Cardiac fibroblast (primary cell): ENCODE measurements around the gene CCT3.

ENCODE experiments used
- DNase-seq, 2 donors: peaks; one replicate each; pipeline versions ENCODE4 v3.0.0 to v3.0.0-alpha.2; 2010; ENCODE audit warnings: low read depth in 2 of 2
- H3K4me3 ChIP-seq, 2 donors: replicated peaks in 1 of 2; 1 replicate in 1 of 2; 2 replicates in 1 of 2; pipeline ENCODE4 v1.5.1; 2011; ENCODE audit warnings: low read depth in 2 of 2, low read length in 2 of 2, mild to moderate bottlenecking in 2 of 2, moderate library complexity in 1 of 2
- TF ChIP-seq, protein P1 (sequence below): IDR thresholded peaks from one replicate; pipeline ENCODE4 v1.5.1; 2011; ENCODE audit warnings: low read depth, mild to moderate bottlenecking, low read length, inconsistent platforms

CCT3 gene

DNA sequence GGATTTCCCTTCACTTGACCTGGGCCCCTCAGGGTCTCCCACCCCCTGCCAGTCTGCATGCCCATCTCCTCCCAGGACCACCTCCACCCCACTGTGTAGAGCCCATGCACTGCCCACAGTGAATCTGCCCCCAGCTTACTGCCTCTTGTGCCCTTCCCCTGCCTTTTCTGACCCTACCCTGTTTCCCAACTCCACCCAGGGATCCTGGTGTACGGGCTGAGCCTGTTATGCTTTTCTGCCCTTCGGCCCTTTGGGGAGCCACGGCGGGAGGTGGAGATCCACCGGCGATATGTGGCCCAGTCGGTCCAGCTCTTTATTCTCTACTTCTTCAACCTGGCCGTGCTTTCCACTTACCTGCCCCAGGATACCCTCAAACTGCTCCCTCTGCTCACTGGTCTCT is 52.0 kb downstream of the CCT3 start:
- TF ChIP-seq, protein P1, sequence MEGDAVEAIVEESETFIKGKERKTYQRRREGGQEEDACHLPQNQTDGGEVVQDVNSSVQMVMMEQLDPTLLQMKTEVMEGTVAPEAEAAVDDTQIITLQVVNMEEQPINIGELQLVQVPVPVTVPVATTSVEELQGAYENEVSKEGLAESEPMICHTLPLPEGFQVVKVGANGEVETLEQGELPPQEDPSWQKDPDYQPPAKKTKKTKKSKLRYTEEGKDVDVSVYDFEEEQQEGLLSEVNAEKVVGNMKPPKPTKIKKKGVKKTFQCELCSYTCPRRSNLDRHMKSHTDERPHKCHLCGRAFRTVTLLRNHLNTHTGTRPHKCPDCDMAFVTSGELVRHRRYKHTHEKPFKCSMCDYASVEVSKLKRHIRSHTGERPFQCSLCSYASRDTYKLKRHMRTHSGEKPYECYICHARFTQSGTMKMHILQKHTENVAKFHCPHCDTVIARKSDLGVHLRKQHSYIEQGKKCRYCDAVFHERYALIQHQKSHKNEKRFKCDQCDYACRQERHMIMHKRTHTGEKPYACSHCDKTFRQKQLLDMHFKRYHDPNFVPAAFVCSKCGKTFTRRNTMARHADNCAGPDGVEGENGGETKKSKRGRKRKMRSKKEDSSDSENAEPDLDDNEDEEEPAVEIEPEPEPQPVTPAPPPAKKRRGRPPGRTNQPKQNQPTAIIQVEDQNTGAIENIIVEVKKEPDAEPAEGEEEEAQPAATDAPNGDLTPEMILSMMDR: no peak
- no peak overlapping the region for H3K4me3 ChIP-seq
- DNase-seq: no peak

DNA sequence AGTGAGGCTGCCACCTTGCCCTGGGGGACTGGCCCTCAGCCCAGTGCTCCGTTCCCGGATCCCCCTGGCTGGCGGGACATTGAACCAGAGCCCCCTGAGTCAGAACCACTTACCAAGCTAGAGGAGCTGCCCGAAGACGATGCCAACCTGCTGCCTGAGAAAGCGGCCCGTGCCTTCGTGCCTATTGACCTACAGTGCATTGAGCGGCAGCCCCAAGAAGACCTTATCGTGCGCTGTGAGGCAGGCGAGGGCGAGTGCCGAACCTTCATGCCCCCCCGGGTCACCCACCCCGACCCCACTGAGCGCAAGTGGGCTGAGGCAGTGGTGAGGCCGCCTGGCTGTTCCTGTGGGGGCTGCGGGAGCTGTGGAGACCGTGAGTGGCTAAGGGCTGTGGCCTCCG is 52.7 kb downstream of the CCT3 start:
- H3K4me3 ChIP-seq: no peak overlapping the region
- TF ChIP-seq, protein P1: no peak
- no peak for DNase-seq

DNA sequence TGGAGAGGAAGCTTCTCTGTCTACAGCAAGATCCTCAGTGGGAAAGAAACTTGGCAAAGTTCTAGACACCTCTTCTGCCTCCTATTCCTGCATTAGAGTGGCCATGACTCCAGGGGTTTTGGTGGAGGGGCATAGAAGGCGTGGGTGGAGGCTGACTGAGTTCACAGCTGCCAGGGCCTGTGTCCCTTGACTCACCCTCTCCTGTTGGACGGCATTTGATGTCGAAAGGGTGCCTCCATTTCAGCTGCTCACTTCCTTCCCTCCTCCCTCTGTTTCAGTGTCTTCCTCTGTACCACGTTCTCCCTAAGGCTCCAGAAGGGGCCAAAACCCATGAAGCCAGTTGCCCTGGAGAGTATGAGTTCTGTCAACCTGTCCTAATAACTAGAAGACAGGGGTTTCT is 53.3 kb downstream of the CCT3 start:
- H3K4me3 ChIP-seq: no peak overlapping the region

DNA sequence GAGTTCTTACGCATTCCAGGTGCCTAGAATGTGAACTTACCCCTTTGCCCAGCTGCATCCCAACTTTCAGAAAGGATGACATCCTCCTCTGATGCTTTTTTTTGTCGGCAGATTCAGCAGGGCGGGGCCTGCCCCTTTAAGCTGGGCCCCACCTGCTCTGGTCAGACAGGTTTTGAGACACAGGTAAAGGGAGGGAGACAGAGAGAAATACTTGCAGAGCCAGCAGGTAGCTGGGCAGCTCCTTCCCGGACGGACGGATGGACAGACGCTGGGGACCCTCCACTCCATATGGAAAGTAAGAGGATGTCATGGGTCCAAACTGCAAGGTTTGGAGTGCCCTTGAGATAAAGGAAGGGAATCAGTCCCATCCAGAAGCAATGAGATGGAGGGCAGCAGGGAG is 54.0 kb downstream of the CCT3 start, which contains the start of gene TMEM79:
TMEM79 (plus strand) TSS at position 214 of the 400 bp plus-strand sequence. CDS start 902 bp downstream, outside the sequence.
- TF ChIP-seq, protein P1: no peak
- DNase-seq: no peak
- H3K4me3 ChIP-seq: peak within 1 kb of the TSS; percentile 87 to 90

More for the DNA sequence above, 53.3 kb downstream of the CCT3 start:
- TF ChIP-seq, protein P1: no peak
- peak in 1 of 2 donors; percentile 17 for DNase-seq

DNA sequence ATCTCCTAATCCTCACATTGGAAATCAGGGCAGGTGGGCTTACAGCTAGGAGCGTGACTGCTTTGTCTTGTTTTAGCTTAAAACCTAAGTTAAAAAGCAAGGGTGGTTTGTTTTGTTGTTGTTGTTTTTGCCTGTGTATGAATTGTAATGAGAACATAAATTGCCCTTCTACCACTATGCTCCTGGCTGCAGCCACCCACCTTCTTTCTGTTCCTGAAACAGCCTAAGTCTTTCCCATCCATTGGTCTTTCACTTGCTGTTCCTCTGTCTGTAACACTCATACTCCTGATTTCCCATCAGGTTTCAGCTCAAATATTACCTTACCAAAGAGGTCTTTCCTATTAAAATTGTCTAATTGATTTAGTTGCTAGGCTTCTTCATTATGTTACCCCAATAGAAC is 54.6 kb downstream of the CCT3 start:
- H3K4me3 ChIP-seq: peak overlapping the region; percentile 87 to 90
- DNase-seq: no peak
- TF ChIP-seq, protein P1: no peak

DNA sequence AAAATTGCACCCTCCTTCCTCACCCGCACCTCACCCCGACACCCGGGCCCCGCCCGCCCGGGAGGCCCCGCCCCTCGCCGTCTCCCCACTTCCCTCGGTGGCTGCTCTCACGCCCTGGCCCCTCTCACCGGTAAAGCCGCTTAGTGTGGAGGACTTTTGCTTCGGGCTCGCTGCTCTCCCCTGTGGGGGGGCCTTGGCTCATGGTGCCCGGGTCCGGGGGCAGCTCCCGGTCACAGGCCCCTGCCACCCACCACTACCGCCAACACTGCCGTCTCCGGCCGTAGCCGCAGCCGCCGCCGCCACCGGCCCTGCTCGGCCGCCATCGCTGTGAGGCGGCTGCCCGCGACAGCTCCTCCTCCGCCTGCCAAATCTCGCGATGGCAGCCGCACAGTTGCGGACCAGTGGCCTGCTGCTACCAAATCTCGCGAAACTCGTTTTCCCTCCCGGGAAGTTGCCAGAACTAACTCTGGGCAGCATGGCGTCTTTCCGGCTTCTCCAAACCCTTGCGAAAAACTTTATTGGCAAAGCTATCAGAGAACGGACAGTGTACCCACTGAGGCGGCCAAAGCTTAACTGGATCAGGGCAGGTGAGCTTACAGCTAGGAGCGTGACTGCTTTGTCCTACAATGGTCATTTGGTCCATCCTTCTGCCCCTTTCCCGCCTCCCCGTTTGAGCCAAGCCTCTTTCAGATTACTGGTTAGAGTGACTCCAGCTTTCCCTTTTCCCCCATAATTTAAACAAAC is 55.4 kb downstream of the CCT3 start, which contains the start of gene SMG5:
SMG5 (minus strand) TSS at position 347 of the 744 bp plus-strand sequence; CDS start at position 202, 145 bp downstream.
- H3K4me3 ChIP-seq: peak within 1 kb of the TSS; percentile 87 to 90
- peak; percentile 99 for DNase-seq
- TF ChIP-seq, protein P1: no peak
